Bronchial epithelial cell (primary cell): ENCODE data around the gene SLC27A3. TPM values are rescaled to one million over a fixed set of nuclear protein-coding genes. Genes with fewer than 3 reads are reported as not detected.

Experiments used
- DNase-seq: peaks from one replicate; pipeline ENCODE4 v3.0.0-alpha.2; 2010; ENCODE audit warnings: low read depth
- FAIRE-seq: peaks from 2 replicates; lab custom pipeline; 2011; peaks lifted over from hg19 to GRCh38; lab: Jason Lieb, UNC
- H3K27me3 ChIP-seq: 2 replicates; pipeline ENCODE4 v1.5.1; 2011; ENCODE audit warnings: low read length; ENCODE audit not compliant: control insufficient read depth, insufficient read depth
- H3K36me3 ChIP-seq: 2 replicates; pipeline ENCODE4 v1.5.1; 2011; ENCODE audit warnings: low read length; ENCODE audit not compliant: control insufficient read depth, insufficient read depth
- H3K4me3 ChIP-seq: 2 replicates; pipeline ENCODE4 v1.5.1; 2011; ENCODE audit warnings: mild to moderate bottlenecking, low read depth, low read length, control low read depth
- total RNA-seq: library from RNA; depleted of rRNA; stranded (reverse); fragments of >200 nt; gene quantifications from 2 replicates; pipeline ENCODE4 v1.2.1, GENCODE V29; 2014
- TF ChIP-seq, protein P1 (sequence below): IDR thresholded peaks from 2 replicates; pipeline ENCODE4 v1.5.1; 2011; ENCODE audit warnings: mild to moderate bottlenecking, moderate library complexity, low read length, control low read depth, inconsistent platforms; ENCODE audit not compliant: insufficient read depth, severe bottlenecking

SLC27A3 gene, protein sequence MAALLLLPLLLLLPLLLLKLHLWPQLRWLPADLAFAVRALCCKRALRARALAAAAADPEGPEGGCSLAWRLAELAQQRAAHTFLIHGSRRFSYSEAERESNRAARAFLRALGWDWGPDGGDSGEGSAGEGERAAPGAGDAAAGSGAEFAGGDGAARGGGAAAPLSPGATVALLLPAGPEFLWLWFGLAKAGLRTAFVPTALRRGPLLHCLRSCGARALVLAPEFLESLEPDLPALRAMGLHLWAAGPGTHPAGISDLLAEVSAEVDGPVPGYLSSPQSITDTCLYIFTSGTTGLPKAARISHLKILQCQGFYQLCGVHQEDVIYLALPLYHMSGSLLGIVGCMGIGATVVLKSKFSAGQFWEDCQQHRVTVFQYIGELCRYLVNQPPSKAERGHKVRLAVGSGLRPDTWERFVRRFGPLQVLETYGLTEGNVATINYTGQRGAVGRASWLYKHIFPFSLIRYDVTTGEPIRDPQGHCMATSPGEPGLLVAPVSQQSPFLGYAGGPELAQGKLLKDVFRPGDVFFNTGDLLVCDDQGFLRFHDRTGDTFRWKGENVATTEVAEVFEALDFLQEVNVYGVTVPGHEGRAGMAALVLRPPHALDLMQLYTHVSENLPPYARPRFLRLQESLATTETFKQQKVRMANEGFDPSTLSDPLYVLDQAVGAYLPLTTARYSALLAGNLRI
- 4.1 and 7.4 TPM in 2 replicates for total RNA-seq

DNA sequence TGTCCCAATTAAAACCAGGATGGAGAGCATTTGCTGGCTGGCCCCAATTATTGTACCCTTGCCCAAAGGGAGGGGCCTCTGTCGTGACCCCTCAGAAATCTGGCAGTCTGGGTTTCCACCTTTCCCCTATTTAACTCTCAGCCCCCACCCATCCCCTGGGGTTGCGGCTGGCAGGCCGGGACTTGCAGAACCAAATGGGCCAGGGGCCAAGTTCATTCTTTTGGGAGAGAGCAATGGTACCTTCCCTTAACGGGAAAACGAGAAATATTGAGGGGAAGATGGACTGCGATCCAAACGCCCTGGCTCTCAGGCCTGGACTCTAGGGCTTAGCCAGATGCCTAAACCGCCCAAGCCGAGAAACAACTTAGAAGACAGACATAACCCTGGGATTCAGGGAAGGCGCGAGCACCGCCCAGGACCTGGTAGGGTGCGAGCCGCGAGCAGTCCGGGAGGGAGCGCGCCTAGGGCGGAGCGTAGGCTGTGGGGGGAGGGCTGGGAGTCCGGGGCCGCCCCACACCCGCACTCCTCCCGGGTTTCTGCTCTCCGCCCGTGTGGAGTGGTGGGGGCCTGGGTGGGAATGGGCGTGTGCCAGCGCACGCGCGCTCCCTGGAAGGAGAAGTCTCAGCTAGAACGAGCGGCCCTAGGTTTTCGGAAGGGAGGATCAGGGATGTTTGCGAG, at the start of gene SLC27A3:
TSS of gene SLC27A3 (plus strand) at position 628 of the 678 bp plus-strand sequence. CDS start 91 bp downstream, outside the sequence.
- FAIRE-seq (no peak), DNase-seq (peak; percentile 48)
- H3K27me3 ChIP-seq, result no peaks in the 10 kb centered on the region
- H3K36me3 ChIP-seq, result peaks cover 10% of the 10 kb centered on the region
- peak within 1 kb of the TSS; percentile 63 for H3K4me3 ChIP-seq
- TF ChIP-seq, protein P1, sequence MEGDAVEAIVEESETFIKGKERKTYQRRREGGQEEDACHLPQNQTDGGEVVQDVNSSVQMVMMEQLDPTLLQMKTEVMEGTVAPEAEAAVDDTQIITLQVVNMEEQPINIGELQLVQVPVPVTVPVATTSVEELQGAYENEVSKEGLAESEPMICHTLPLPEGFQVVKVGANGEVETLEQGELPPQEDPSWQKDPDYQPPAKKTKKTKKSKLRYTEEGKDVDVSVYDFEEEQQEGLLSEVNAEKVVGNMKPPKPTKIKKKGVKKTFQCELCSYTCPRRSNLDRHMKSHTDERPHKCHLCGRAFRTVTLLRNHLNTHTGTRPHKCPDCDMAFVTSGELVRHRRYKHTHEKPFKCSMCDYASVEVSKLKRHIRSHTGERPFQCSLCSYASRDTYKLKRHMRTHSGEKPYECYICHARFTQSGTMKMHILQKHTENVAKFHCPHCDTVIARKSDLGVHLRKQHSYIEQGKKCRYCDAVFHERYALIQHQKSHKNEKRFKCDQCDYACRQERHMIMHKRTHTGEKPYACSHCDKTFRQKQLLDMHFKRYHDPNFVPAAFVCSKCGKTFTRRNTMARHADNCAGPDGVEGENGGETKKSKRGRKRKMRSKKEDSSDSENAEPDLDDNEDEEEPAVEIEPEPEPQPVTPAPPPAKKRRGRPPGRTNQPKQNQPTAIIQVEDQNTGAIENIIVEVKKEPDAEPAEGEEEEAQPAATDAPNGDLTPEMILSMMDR, result no peak

- TF ChIP-seq, protein P1, result peak; percentile 19
Observed at GRCh38 chr1:153727463-153728304, 47.5 kb upstream of the SLC27A3 start, which contains the start of gene INTS3. Gene INTS3, plus strand, starts transcription at chr1:153728050. Its CDS starts 585 bp downstream, at chr1:153728635.

GRCh38 chr1:153728305-153729066, 46.7 kb upstream of the SLC27A3 start:
- no peaks in the 10 kb centered on the region for H3K36me3 ChIP-seq
- no peaks in the 10 kb centered on the region for H3K27me3 ChIP-seq
- DNase-seq, result peak; percentile 12
- H3K4me3 ChIP-seq, result peak overlapping the region; percentile 92
- no peak for FAIRE-seq
- TF ChIP-seq, protein P1, result no peak

More at GRCh38 chr1:153727463-153728304, 47.5 kb upstream of the SLC27A3 start, which contains the start of gene INTS3:
- no peaks in the 10 kb centered on the region for H3K27me3 ChIP-seq
- FAIRE-seq (peak; percentile 79), DNase-seq (peak; percentile 99)
- H3K36me3 ChIP-seq, result no peaks in the 10 kb centered on the region
- H3K4me3 ChIP-seq, result peak within 1 kb of the TSS; percentile 92

DNA sequence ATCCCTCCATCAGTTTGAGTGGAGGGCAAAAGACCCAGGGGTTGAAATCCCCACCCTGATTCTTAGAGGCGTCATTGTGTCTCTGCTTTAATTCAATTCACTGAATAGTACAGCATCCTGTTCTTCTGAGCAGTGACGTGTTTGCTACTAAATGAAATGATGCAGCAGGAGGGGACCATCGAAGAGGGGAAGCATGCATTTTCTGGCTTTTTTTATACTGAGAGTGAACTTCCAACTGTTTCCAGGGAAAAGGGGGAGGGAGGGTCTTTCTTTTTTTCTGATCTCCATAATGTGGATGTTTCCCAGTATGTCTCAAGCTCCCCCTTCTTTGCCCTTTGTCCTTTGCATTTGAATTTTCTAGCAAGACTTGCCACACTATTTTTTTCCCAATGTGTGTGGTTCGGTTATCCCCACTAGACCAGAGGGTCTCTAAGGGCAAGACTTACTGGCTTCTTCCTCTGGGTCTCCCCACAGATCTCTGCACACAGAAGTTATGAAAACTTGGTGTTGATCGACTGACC, 44.7 kb upstream of the SLC27A3 start:
- no peak for DNase-seq
- H3K36me3 ChIP-seq, result no peaks in the 10 kb centered on the region
- TF ChIP-seq, protein P1, result no peak
- H3K27me3 ChIP-seq, result no peaks in the 10 kb centered on the region
- no peak overlapping the region for H3K4me3 ChIP-seq
- no peak for FAIRE-seq
